B cell (primary cell): ENCODE results near the gene GCC2.
"Not testable (repeated sequence)": the region's sequence is repeated elsewhere in the genome, so short reads cannot be mapped to it uniquely, and the experiment has no call there.

Source experiments
- EZH2 ChIP-seq: IDR thresholded peaks from 2 replicates; pipeline ENCODE4 v1.6.1; 2012; ENCODE audit warnings: borderline replicate concordance, low read depth, mild to moderate bottlenecking, moderate library complexity, low read length; ENCODE audit not compliant: insufficient read depth, poor library complexity, severe bottlenecking
- TF ChIP-seq, protein P1 (sequence below): fragments of 200-600 bp; IDR thresholded peaks from one replicate; pipeline ENCODE4 v1.8.0; 2022; ENCODE audit warnings: antibody characterized with exemption, mild to moderate bottlenecking

DNA sequence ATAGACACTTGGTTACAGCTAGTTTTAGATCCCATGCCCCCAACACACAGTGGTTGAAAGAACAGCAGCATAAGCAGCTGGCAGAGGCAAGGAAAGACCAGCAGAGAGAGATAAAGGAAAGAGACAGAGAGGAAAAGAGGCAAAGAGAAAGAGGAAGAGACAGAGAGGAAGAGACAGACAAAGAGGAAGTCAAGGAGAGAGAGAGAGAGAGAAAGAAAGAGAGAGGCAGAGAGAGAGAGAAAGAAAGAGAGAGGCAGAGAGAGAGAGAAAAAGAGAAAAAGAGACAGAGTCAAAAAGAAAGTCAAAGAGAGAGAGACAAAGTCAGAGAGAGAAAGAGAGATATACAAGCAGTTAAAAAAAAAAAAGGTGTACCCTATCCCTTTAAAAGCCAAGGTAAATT is 76.3 kb downstream of the GCC2 start:
- TF ChIP-seq, protein P1, sequence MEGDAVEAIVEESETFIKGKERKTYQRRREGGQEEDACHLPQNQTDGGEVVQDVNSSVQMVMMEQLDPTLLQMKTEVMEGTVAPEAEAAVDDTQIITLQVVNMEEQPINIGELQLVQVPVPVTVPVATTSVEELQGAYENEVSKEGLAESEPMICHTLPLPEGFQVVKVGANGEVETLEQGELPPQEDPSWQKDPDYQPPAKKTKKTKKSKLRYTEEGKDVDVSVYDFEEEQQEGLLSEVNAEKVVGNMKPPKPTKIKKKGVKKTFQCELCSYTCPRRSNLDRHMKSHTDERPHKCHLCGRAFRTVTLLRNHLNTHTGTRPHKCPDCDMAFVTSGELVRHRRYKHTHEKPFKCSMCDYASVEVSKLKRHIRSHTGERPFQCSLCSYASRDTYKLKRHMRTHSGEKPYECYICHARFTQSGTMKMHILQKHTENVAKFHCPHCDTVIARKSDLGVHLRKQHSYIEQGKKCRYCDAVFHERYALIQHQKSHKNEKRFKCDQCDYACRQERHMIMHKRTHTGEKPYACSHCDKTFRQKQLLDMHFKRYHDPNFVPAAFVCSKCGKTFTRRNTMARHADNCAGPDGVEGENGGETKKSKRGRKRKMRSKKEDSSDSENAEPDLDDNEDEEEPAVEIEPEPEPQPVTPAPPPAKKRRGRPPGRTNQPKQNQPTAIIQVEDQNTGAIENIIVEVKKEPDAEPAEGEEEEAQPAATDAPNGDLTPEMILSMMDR = not testable (repeated sequence)
- TF ChIP-seq EZH2 = not testable (repeated sequence)
